ENCODE data around the gene TUBGCP3. TPM values are rescaled to one million over a fixed set of nuclear protein-coding genes. Genes with fewer than 3 reads are reported as not detected.

The TUBGCP3 gene
- total RNA-seq, 3 donors from 2014 or later: 32.0 to 34.5 (median 32.1) TPM

- intact Hi-C loops (cut with DNase I; ENCODE audit: low total_unique reads): no loop called here
- TF ChIP-seq POLR2AphosphoS5 (IDR thresholded peaks at IDR 0.05) (no peak), POLR2A (IDR thresholded peaks at IDR 0.05) (no peak), CTCF (IDR thresholded peaks at IDR 0.05) (no peak)
- no peaks in the 10 kb centered on the region for H3K9me3 ChIP-seq
- H3K4me1 ChIP-seq: no peaks in the 10 kb centered on the region
- H3K4me3 ChIP-seq: no peak overlapping the region
- no peaks in the 10 kb centered on the region for H3K27me3 ChIP-seq
- DNase-seq (ENCODE audit: low spot score in 2 of 2): no peak
- H3K36me3 ChIP-seq: no peaks in the 10 kb centered on the region
- no peak overlapping the region for H3K27ac ChIP-seq
Observed at GRCh38 chr13:112576768-112577167, 11.2 kb downstream of the TUBGCP3 start.

GRCh38 chr13:112576191-112576590 lies 11.8 kb downstream of the TUBGCP3 start:
- no peaks in the 10 kb centered on the region for H3K4me1 ChIP-seq
- no peak overlapping the region for H3K4me3 ChIP-seq
- DNase-seq (ENCODE audit: low spot score in 2 of 2): no peak

GRCh38 chr13:112575675-112576074 lies 12.3 kb downstream of the TUBGCP3 start:
- intact Hi-C loops (cut with DNase I; ENCODE audit: low total_unique reads): no loop called here
- no peak overlapping the region for H3K4me3 ChIP-seq
- no peak for TF ChIP-seq CTCF (IDR thresholded peaks at IDR 0.05)
- TF ChIP-seq POLR2A (IDR thresholded peaks at IDR 0.05): no peak
- TF ChIP-seq POLR2AphosphoS5 (IDR thresholded peaks at IDR 0.05): no peak
- no peaks in the 10 kb centered on the region for H3K27me3 ChIP-seq
- no peaks in the 10 kb centered on the region for H3K36me3 ChIP-seq
- H3K27ac ChIP-seq: no peak overlapping the region
- no peaks in the 10 kb centered on the region for H3K9me3 ChIP-seq
- no peak for DNase-seq (ENCODE audit: low spot score in 2 of 2)
- no peaks in the 10 kb centered on the region for H3K4me1 ChIP-seq

More at GRCh38 chr13:112576191-112576590, 11.8 kb downstream of the TUBGCP3 start:
- Histone ChIP-seq H3K36me3 (no peaks in the 10 kb centered on the region), H3K27ac (no peak overlapping the region), H3K9me3 (no peaks in the 10 kb centered on the region), H3K27me3 (no peaks in the 10 kb centered on the region)
- intact Hi-C loops (cut with DNase I; ENCODE audit: low total_unique reads): no loop called here
- TF ChIP-seq POLR2A (IDR thresholded peaks at IDR 0.05): no peak
- no peak for TF ChIP-seq POLR2AphosphoS5 (IDR thresholded peaks at IDR 0.05)
- TF ChIP-seq CTCF (IDR thresholded peaks at IDR 0.05): no peak

GRCh38 chr13:112574834-112575613 lies 12.9 kb downstream of the TUBGCP3 start:
- intact Hi-C loops (cut with DNase I; ENCODE audit: low total_unique reads): no loop called here
- Histone ChIP-seq H3K4me1 (no peaks in the 10 kb centered on the region), H3K27me3 (no peaks in the 10 kb centered on the region), H3K9me3 (no peaks in the 10 kb centered on the region), H3K4me3 (no peak overlapping the region), H3K27ac (peak overlapping the region in 1 of 2 donors; percentile 2), H3K36me3 (no peaks in the 10 kb centered on the region)
- DNase-seq (ENCODE audit: low spot score in 2 of 2): no peak
- TF ChIP-seq CTCF (IDR thresholded peaks at IDR 0.05) (no peak), POLR2A (IDR thresholded peaks at IDR 0.05) (no peak), POLR2AphosphoS5 (IDR thresholded peaks at IDR 0.05) (no peak)

- Histone ChIP-seq H3K4me1 (no peaks in the 10 kb centered on the region), H3K27me3 (no peaks in the 10 kb centered on the region), H3K27ac (peak overlapping the region in 1 of 2 donors; percentile 2), H3K9me3 (no peaks in the 10 kb centered on the region), H3K36me3 (no peaks in the 10 kb centered on the region), H3K4me3 (no peak overlapping the region)
- TF ChIP-seq CTCF (IDR thresholded peaks at IDR 0.05) (no peak), POLR2AphosphoS5 (IDR thresholded peaks at IDR 0.05) (no peak), POLR2A (IDR thresholded peaks at IDR 0.05) (no peak)
- DNase-seq (ENCODE audit: low spot score in 2 of 2): no peak
- intact Hi-C loops (cut with DNase I; ENCODE audit: low total_unique reads): no loop called here
Observed at GRCh38 chr13:112574416-112574815, 13.5 kb downstream of the TUBGCP3 start.
